ENCODE data around the gene LRRC49. TPM values are rescaled to one million over a fixed set of nuclear protein-coding genes. Genes with fewer than 3 reads are reported as not detected.

LRRC49 gene
- total and polyA plus RNA-seq, 2 of the 13 experiments (the other 11 are each of a cell fraction or from before 2014, with no cell fraction given), result 0.57 to 1.00 TPM

DNA sequence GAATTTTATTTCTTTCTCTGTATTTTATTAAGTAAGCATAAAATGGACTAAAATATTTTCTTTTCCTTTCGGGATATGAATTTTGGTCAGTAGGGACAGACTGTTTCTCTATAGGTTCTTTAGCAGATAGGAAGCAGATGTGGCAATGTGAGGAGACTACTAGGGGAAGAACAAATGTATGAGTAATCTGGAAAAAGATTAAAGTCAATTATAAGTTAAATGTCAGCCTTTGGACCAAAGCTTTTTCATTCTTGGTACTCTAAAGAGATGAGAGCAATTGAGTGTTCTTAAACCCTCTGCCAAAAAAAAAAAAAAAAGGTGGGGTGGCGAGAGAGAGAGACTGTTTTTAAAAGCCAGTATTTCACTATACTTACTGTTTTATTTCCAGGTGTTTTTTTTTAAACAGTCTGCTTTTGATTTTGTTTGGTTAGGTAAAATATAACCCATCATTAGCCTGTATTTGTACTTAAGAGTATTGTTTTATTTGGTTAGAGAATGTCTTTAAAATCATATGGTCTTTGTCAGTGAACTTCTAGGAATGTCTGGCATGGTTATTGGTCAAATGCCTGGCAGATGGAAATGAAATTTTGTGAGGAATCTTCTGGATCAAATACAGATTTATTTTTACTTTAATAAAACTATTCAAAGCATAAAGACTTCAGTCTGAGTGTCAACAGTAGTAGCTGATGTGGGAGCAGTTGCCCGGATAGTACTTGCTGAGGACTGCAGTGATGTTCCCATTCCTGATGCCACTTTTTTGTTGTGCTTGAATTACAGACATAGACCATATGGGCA is 63.8 kb downstream of the LRRC49 start (continued):
- TF ChIP-seq ZBTB2 (CRISPR knock-in tag; IDR thresholded peaks at IDR 0.05; ENCODE audit: low read depth) (no peak), PRDM10 (CRISPR knock-in tag; IDR thresholded peaks at IDR 0.05; ENCODE audit: low read depth) (no peak), KDM5B (CRISPR knock-in tag; IDR thresholded peaks at IDR 0.05; ENCODE audit: borderline replicate concordance) (no peak)
- TF ChIP-seq, protein P1, sequence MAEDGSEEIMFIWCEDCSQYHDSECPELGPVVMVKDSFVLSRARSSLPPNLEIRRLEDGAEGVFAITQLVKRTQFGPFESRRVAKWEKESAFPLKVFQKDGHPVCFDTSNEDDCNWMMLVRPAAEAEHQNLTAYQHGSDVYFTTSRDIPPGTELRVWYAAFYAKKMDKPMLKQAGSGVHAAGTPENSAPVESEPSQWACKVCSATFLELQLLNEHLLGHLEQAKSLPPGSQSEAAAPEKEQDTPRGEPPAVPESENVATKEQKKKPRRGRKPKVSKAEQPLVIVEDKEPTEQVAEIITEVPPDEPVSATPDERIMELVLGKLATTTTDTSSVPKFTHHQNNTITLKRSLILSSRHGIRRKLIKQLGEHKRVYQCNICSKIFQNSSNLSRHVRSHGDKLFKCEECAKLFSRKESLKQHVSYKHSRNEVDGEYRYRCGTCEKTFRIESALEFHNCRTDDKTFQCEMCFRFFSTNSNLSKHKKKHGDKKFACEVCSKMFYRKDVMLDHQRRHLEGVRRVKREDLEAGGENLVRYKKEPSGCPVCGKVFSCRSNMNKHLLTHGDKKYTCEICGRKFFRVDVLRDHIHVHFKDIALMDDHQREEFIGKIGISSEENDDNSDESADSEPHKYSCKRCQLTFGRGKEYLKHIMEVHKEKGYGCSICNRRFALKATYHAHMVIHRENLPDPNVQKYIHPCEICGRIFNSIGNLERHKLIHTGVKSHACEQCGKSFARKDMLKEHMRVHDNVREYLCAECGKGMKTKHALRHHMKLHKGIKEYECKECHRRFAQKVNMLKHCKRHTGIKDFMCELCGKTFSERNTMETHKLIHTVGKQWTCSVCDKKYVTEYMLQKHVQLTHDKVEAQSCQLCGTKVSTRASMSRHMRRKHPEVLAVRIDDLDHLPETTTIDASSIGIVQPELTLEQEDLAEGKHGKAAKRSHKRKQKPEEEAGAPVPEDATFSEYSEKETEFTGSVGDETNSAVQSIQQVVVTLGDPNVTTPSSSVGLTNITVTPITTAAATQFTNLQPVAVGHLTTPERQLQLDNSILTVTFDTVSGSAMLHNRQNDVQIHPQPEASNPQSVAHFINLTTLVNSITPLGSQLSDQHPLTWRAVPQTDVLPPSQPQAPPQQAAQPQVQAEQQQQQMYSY (CRISPR knock-in tag; IDR thresholded peaks at IDR 0.05), result no peak

Data from HepG2 (cell line).